Activated CD4-positive, alpha-beta T cell treated with anti-CD3 and anti-CD28 coated beads for 4 hours (primary cell): ENCODE data around the gene COL21A1.
"Not testable (repeated sequence)": the region's sequence is repeated elsewhere in the genome, so short reads cannot be mapped to it uniquely, and the experiment has no call there.

Experiments used
- DNase-seq, 2 donors: peaks; one replicate each; pipeline ENCODE4 v3.0.0-alpha.2; 2020

COL21A1 gene

GRCh38 chr6:56043076-56043475 is 204.3 kb downstream of the COL21A1 start:
- no peak for DNase-seq

- no peak for DNase-seq
Measured at GRCh38 chr6:56041591-56041990, 205.8 kb downstream of the COL21A1 start.

- no peak for DNase-seq
Measured at GRCh38 chr6:56040889-56041301, 206.5 kb downstream of the COL21A1 start.

GRCh38 chr6:56040223-56040622 is 207.2 kb downstream of the COL21A1 start:
- no peak for DNase-seq

GRCh38 chr6:56038764-56039163 is 208.6 kb downstream of the COL21A1 start:
- DNase-seq, result no peak

- DNase-seq, result no peak
Measured at GRCh38 chr6:56037601-56038000, 209.8 kb downstream of the COL21A1 start.

GRCh38 chr6:56036916-56037600 is 210.3 kb downstream of the COL21A1 start:
- no peak for DNase-seq

- no peak for DNase-seq
Measured at GRCh38 chr6:56033401-56033800, 214.0 kb downstream of the COL21A1 start.

GRCh38 chr6:56032715-56033260 is 214.6 kb downstream of the COL21A1 start:
- DNase-seq, result no peak

- DNase-seq, result no peak
Measured at GRCh38 chr6:56027865-56028264, 219.5 kb downstream of the COL21A1 start.

- DNase-seq, result no peak
Measured at GRCh38 chr6:56026455-56027180, 220.8 kb downstream of the COL21A1 start.

GRCh38 chr6:56025795-56026194 is 221.6 kb downstream of the COL21A1 start:
- DNase-seq, result no peak

- DNase-seq, result no peak
Measured at GRCh38 chr6:56024931-56025330, 222.4 kb downstream of the COL21A1 start.

- DNase-seq, result no peak
Measured at GRCh38 chr6:56023829-56024228, 223.6 kb downstream of the COL21A1 start.

- DNase-seq, result no peak
Measured at GRCh38 chr6:56022678-56023077, 224.7 kb downstream of the COL21A1 start.

GRCh38 chr6:56021943-56022342 is 225.4 kb downstream of the COL21A1 start:
- no peak for DNase-seq

GRCh38 chr6:56019973-56020372 is 227.4 kb downstream of the COL21A1 start:
- no peak for DNase-seq

GRCh38 chr6:56017198-56017597 is 230.2 kb downstream of the COL21A1 start:
- no peak for DNase-seq

- not testable (repeated sequence) for DNase-seq
Measured at GRCh38 chr6:56014039-56014438, 233.3 kb downstream of the COL21A1 start.

- no peak for DNase-seq
Measured at GRCh38 chr6:56009636-56010035, 237.7 kb downstream of the COL21A1 start.
